ENCODE results near the gene WDR64.
"Not testable (repeated sequence)": the region's sequence is repeated elsewhere in the genome, so short reads cannot be mapped to it uniquely, and the experiment has no call there.

WDR64 gene

DNA sequence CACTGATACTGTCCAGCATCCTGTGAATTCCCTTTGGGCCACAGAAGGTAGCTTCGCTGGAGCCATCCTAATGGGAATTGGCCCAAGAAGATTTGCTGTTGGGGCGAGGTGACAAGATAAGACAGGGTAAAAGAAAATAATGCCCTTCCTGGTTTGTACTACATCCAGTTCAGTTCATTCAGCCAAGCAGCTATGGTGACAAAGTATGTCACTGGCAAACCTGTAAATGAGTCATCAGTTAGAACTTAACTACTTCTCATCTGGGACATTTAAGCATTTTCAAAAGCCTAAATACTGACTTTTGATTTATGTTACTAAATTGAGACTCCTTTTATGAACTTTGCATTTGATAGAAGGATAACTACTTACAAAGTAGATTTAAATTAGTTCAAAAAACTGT lies 54.2 kb downstream of the WDR64 start:
- no peak for DNase-seq

DNA sequence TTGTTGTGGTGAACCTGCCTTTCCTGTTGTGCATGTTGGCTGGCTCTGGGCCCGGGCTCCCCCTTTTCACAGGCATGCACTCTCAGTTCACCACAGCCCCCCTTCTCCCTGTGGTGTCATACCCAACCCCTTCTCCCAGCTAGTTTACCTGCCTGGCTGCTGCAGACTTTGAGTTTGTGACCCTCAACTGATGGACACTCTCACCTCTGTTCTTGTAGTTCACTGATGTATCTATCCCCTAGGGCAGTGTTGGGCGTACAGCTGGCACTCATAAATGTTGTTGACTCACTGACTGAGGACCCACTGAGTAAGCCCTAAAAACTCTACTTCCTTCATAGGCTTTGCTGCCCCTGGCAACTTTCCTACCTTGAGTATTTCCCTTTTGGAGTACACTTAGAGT lies 54.9 kb downstream of the WDR64 start:
- no peak for DNase-seq

DNA sequence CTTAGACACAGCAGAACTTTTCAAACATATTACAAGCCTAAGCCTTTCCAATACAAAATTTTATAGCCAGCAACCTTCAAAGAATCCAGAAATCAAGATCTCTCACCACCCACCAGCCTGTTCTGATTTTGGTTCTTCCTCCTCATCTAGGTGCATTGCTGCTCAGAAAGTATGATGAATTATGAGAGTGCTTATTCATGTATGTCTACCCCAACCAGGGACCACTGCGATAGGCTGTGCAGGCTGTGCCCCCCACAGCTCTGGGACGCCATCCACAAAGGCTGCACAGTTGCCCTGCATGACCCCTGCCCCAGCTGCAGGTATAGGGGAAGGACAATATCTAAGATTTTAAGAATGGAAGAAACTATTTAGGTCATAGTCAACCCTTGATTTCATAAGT lies 55.4 kb downstream of the WDR64 start:
- DNase-seq, result no peak

DNA sequence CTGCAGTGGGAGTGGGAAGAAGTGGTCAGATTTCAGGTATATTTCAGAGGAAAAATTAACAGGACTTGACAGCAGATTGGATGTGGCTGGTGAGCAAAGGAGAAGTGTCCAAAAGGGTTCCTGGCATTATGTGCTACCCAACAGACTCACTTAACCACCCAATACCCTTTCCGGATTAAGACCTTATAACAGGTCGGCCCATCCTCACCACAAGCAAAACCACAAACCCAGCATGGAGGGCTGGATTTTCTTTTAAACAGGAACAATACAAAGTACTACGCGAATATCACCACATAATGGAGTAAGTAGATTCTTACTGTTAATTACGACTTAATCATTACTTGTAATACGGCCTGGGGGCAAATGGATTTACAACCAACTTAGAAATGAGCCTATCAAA lies 59.2 kb downstream of the WDR64 start:
- DNase-seq, result no peak

DNA sequence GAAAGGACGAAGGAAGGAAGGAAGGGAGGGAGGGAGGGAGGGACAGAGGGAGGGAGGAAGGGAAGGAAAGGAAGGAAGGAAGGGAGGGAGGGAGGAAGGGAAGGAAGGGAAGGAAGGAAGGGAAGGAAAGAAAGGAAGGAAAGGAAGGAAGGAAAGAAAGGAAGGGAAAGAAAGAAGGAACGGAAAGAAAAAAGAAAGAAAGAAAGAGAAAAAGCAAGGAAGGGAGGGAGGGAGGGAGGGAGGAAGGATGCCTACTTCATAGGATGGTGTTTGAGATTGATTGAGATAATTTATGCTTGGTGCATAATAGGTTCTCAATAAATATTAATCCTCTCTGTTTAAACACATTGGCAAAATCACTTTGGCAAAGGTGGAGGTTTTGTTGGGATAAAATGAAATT lies 61.2 kb downstream of the WDR64 start:
- DNase-seq, result no peak

DNA sequence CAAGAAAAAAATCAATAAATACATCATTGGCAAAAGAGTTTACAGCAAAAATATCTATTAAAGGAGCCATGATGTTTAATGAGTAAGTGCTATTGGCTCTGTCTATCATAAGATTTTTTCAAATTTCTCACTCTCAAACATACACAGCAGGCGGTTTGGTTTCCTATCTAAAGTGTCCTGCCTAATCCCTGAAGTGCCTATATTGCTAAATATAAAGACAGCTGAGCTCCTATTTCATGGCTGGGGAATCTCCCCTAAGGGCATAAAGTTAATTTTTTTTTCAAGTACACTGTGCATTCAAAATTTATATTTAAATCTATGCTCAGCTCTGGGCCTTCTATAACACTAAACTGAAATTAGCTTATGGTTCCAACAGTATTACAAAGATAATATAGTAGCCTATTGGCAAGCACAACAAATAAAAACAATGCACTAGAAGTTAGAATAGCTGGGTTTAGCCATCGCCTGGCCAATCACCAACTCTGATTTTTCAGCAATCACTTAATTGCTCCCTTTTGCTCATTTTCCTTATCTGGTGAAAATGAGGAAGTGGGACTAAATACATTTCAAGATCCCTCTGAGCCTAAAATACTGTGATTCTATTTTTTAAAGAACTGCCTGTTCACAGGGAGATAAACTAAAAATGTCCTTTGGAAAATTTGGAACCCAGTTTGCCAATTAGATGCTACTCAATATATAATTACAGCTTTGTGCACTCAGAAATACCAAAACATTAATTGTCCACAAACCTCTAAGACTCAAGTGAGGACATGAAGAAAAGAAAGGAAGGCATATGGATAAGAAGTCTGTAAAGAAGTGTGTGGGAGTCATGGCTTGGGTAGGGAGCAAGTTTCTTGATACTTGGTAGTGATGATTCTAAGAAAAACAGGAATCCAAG lies 62.5 kb downstream of the WDR64 start:
- no peak for DNase-seq

DNA sequence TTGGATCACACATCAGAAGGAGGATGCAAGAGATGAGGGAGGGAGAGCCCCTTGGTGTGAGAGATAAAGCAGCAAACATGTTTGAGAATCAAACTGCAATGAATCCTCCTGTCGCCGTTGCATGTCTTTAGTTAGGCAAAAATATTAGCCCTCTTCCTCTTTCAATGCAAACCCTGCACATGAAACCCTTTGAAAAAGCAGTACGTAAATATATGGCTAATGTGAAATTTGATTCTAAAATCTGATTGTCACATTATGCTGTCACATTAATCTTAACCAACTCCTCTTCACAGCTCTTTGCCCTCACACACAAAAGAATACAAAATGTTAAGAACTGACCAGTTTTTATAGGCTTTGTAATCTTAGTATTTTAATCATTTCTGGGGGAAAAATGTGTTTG lies 63.4 kb downstream of the WDR64 start:
- no peak for DNase-seq

DNA sequence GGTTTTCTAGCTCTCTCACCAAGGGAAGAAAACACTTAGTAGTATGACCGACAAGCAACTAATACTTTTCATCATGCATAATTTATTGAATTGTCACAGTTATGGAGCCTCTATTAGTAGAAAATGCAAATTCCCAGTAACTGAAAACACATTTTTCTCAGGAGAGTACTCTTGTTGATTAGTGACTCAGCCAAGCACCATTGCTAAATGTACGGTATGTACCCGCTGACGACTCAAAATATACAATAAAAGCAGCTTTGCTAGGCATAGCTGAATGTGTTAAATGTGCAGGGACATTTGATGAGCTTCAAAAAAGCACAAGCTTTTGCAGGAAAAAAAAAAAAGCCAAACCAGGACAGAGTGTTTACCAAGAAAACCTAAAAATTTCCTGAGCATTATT lies 63.9 kb downstream of the WDR64 start:
- DNase-seq, result no peak

DNA sequence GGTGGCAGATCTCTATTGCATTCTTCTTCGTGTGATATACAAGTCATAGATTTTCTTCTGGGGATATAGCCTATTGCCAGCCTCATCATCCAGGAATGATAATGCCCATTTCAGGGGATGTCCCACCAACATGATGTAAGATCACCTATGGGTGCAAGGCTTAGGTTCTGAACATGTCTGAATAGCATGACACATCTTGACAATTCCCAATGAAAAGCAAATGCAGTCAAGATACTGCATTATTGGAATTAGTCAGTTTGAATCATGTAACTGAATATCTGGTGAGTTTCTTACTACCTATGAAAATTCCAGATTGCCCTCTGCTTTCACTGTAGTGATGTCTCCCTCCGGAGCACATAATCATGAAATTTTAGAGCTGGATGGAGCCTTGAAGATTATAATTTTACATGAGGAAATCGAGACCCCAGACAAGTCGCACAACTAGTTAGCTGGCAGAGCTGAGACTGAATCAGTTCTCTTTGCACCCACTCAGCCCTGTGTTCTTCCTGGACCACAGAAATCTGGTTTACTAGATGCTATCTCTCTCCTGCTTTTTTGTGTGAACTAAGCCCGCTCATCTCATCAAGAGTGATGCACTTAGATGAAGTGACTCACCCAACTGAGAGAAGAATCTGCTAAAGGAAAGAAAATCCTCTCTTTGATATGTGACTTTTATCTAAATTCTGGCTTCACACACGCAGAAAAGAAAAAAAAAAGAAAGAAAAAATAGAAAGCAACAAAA lies 65.0 kb downstream of the WDR64 start:
- DNase-seq, result no peak

DNA sequence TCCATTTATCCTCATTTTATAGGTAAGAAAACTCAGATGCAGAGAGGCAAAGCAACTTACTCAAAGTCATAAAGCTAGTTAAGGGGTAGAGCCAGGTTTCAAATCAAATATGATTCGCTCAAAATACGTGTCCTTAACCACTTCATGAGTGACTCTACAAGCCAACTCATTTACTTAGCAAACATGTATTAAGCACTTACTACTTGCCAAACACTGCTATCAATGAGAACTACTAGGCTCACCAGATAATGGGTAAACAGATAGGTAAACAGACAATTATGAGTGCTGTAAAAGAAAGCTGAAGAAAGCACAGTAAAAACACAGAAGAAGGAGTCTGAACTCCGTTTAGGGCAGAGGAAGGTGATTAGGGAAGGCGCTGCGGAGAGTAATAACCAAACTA lies 65.9 kb downstream of the WDR64 start:
- DNase-seq, result no peak

DNA sequence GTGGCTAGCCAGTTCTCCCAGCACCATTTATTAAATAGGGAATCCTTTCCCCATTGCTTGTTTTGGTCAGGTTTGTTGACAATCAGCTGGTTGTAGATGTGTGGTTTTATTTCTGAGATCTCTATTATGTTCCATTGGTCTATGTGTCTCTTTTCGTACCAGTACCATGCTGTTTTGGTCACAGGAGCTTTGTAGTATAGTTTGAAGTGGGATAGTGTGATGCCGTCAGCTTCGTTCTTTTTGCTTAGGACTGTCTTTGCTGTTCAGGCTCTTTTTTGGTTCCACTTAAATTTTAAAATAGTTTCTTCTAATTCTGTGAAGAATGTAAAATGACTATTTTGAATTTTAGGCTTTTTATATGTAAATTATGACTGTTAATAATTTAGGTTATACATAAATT lies 68.9 kb downstream of the WDR64 start:
- no peak for DNase-seq

DNA sequence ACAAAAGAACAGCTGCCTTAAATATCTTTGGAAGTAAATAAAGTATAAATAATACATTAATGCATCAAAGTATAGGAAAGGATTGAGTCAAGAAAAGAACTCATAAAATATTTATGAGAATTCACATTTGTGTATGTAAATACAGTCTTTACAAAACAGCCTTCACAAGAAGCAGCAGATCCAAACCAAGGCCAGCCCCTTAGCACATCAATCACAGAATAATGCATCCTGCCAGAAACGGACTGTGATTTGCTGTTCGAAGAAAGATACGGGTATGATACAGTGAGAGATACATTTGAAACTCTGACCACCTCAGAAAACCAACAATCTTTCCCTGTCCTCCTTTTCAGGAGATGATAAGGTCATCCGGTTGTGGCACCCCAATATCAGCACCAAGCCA lies 70.9 kb downstream of the WDR64 start:
- DNase-seq, result no peak

DNA sequence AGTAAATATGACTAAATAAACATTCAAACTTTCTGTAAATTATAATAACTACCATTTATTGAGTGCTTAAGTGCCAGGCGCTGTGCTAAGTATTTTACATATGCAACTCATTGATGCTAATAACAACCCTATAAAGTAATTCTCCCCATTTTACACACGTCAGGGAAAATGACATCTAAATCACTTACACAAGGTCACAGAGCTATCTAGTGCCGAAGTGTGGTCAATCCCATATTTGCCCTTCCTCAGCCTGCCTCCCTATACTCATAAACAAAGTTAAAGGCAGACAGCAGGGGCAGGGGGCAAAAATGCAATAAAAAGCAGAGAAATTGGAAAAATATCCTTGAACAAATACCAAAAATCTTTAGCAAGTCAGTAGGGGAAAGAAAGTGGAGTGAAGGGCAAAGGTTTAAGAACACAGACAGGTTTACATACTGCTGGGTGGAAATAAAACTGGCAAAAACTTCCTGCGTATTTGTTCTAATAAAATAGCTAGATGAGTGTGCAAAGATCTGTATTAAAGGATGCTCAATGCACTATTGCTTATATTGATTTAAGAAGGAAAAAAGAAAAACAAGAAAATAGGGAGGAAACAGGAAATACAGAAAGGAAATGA lies 72.8 kb downstream of the WDR64 start:
- DNase-seq, result no peak

DNA sequence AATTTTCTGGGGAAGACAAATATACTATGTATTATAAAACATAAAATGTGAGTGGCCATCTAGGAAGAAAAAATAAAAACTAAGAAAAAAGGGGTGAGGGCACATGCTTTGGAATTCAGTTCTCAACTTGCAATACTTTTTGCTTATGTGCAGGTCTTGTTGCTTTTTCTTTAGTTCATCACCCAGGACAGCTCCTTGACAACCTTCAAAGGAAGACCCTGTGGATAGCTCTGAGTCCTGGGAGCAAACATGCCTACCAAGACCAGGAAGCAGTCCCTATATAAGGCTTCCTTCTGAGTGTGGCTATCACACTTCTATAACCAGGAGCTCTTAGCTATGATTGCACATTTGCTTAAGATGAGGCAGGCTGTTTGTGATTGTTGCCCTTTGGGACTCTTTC lies 78.0 kb downstream of the WDR64 start:
- DNase-seq, result no peak

DNA sequence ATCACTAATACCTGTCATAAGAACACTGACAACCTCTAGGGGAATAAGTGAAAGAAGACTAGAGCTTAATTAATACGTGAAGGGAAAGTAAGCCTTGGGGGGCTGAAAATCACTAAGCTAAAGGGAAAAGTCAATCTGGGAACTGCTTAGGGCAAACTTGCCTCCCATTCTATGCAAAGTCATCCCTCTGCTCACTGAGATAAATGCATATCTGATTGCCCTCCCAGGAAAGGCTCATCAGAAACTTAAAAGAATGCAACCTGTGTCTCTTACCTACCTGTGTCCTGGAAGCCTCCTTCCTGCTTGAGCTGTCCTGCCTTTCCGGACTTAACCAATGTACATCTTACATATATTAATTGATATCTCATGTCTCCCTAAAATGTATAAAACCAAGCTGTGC lies 81.8 kb downstream of the WDR64 start:
- DNase-seq, result no peak

DNA sequence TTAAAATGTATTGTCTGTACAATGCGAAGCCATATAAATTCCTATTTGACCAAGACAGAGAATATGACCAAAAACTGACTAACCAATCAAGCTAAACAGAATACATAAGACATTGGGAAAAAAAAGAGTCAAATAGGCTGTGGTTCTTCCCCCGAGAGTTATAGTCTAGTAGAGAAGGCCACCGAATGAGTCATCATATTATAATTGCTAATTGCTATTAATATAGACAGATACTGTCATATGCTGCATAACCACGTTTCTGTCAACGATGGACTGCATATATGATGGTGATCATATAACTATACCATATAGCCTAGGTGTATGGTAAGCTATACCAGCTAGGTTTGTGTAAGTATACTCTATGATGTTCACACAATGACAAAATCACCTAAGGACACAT lies 82.5 kb downstream of the WDR64 start:
- no peak for DNase-seq

DNA sequence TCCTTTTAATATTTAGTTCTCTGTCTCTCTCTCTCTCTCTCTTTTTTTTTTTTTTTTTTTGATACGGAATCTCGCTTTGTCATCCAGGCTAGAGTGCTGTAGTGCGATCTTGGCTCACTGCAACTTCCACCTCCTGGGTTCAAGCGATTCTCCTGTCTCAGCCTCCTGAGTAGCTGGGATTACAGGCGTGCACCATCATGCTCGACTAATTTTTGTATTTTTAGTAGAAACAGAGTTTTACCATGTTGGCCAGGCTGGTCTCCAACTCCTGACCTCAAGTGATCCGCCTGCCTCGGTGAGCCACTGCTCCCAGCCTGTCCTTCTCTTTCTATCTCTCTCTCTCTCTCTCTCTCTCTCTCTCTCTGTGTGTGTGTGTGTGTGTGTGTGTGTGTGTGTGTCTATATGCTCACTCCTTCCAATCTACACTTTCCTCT lies 83.4 kb downstream of the WDR64 start:
- DNase-seq, result not testable (repeated sequence)

DNA sequence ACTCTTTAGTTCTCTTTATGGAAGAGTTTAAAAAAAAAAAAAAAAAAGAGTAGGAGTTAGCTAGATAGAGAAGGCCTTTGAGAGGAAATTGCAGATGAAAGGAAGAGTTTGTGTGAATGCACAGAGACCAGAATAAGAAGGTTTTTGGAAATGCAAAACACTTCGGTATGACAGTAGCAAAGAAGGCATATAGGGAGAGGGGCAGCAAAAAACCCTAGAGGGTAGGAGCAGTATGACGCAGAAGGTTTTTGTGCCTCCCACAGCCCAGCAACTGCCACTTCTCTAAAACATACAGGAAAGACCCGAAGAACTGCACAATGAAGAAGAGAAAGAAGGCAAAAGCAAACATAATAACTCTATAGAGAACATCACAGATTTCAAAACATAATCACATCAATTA lies 84.3 kb downstream of the WDR64 start:
- DNase-seq, result no peak

DNA sequence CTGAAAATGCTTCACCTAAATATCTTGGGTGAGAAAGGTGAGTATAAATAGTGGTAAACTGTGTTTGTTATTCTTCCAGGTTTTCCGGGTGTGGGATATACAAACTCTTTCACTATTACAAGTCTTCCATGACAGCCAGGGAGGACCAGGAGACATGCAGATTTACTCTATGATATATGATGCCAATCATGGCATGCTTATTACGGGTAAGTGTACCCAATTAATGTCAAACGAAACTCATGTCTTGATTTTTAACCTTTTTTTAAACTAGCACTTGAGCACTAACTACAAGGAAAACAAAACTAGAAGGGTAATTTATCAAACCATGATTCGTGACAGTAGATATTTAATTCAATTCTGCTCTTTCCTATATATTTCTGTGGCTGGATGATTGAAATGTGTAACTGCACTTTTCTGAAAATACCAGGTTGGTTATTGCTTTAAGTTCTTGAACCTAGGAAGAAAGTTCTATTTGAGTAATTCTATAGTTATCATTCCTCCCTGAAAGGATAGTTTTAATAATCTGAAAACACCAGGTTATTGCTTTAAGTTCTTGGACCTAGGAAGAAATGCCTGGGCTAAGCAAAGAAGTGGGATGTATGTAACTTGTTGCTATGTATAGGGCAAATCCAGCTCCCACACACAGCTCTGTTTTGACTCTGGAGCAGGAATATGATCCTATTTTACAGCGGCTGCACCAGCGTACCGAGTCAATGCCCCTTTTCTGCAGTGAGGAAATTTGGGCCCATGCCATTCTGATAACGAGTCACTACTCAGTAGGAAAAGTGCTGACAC lies 86.4 kb downstream of the WDR64 start:
- DNase-seq, result no peak

DNA sequence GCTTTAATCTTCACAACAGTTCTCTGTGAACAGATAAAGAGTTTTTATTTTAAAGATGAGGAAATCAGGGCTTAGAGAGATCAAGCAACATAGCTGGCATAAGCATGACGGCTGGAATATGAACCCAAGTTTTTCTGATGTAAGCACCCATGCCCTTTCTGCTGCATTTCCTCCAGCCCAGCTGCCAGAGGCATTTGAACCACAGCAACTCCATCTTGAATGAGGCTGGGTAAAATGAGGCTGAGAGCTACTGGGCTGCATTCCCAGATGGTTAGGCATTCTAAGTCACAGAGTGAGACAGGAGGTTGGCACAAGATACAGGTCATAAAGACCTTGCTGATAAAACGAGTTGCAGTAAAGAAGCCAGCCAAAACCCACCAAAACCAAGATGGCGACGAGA lies 90.0 kb downstream of the WDR64 start:
- no peak for DNase-seq

DNA sequence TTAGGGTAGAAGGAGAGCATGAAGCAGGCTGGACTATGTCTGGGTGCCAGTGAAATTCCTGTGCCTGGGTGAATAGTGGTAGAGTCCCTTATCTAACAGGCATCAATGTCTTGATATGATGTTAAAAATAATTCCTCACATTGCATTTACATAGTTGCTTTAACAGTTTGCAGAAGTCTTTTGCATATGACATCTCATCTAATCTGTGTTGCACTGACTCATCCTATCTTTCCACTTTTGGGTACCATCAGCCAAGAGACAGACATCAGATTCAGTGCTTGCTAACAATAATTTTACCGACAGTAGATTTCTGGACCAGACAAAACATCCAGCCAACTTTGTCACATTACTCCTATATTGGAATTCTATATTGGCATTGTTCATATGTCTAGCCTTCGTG lies 92.5 kb downstream of the WDR64 start:
- no peak for DNase-seq

DNA sequence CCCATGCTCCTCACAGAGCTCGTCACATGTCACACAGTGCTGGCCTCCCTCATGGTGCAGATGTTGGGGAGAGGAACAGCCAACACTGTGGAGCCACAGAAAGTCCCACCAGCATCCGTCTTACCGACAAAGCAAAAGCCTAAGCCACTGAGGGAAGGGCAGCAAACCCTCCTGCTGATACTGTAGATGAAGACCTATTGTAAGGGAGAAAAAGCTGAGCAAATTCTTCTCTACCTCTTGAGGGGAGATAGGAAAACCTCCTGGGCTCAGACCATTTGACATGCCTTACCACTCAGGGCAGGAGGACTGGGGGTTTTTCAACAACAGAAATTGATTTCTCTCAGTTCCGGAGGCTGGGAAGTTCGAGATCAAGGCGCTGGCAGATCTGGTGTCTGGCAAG lies 95.9 kb downstream of the WDR64 start:
- no peak for DNase-seq

Measured in NCI-H510A (cell line).